Uterus (tissue), 4 donors: ENCODE results near the gene DRD4. TPM values are rescaled to one million over a fixed set of nuclear protein-coding genes. Genes with fewer than 3 reads are reported as not detected.

Experiments
- DNase-seq, 2 donors: peaks; one replicate each; pipeline ENCODE4 v3.0.0-alpha.2; 2019 to 2020
- H3K27ac ChIP-seq, 2 donors: fragments of 200-600 bp; sonication (generic); 1 replicate in 1 of 2; 2 replicates in 1 of 2; pipeline ENCODE4 v1.5.1; 2016 to 2018
- H3K27me3 ChIP-seq, 2 donors: fragments of 200-600 bp; sonication (generic); one replicate each; pipeline ENCODE4 v1.5.1; 2018 to 2019; ENCODE audit warnings: control low read depth in 1 of 2
- H3K36me3 ChIP-seq, 2 donors: fragments of 200-600 bp; sonication (generic); one replicate each; pipeline ENCODE4 v1.5.1; 2019; ENCODE audit warnings: control low read depth in 1 of 2
- H3K4me1 ChIP-seq, 2 donors: fragments of 200-600 bp; sonication (generic); one replicate each; pipeline ENCODE4 v1.5.1; 2018 to 2019; ENCODE audit warnings: control low read depth in 1 of 2
- H3K4me3 ChIP-seq, 2 donors: fragments of 200-600 bp; sonication (generic); 1 replicate in 1 of 2; 2 replicates in 1 of 2; pipeline ENCODE4 v1.5.1; 2018 to 2019; ENCODE audit warnings: mild to moderate bottlenecking in 1 of 2
- H3K9me3 ChIP-seq, 2 donors: fragments of 200-600 bp; sonication (generic); one replicate each; pipeline ENCODE4 v1.5.1; 2019; ENCODE audit warnings: control low read depth in 1 of 2
- POLR2A ChIP-seq, 2 donors: fragments of 450-650 bp; IDR thresholded peaks; one replicate each; pipeline ENCODE4 v1.6.1; 2016; ENCODE audit warnings: antibody characterized with exemption in 2 of 2, mild to moderate bottlenecking in 1 of 2, moderate library complexity in 1 of 2
- intact Hi-C: fragments of 100-400 bp; cut with DNase I; formaldehyde crosslinking; loops from one replicate; pipeline ENCODE4 v1.15.1; 2023; ENCODE audit warnings: low total_unique reads
- total RNA-seq, 4 donors: library from RNA; depleted of rRNA in 3 of 4; stranded (reverse); fragments of >200 nt in 3 of 4; gene quantifications; one replicate each; pipeline versions ENCODE4 v1.1.0 to v1.2.4, GENCODE V29; 2014 to 2023
- TF ChIP-seq, protein P1 (sequence below), 4 experiments: fragments of 200-600 bp in 2 of 4; fragments of 450-650 bp in 2 of 4; sonication (generic) in 2 of 4; IDR thresholded peaks; one replicate each; pipeline ENCODE4 v1.5.1; 2016 to 2019; ENCODE audit warnings: antibody characterized with exemption in 4 of 4, mild to moderate bottlenecking in 2 of 4, moderate library complexity in 1 of 4
- donor health status: DM: yes; HTN: yes; CAD: no.

DRD4 gene
- total RNA-seq = 1 to 10 TPM in 1 of 4 donors, not detected in 3; 4.5 TPM

DNA sequence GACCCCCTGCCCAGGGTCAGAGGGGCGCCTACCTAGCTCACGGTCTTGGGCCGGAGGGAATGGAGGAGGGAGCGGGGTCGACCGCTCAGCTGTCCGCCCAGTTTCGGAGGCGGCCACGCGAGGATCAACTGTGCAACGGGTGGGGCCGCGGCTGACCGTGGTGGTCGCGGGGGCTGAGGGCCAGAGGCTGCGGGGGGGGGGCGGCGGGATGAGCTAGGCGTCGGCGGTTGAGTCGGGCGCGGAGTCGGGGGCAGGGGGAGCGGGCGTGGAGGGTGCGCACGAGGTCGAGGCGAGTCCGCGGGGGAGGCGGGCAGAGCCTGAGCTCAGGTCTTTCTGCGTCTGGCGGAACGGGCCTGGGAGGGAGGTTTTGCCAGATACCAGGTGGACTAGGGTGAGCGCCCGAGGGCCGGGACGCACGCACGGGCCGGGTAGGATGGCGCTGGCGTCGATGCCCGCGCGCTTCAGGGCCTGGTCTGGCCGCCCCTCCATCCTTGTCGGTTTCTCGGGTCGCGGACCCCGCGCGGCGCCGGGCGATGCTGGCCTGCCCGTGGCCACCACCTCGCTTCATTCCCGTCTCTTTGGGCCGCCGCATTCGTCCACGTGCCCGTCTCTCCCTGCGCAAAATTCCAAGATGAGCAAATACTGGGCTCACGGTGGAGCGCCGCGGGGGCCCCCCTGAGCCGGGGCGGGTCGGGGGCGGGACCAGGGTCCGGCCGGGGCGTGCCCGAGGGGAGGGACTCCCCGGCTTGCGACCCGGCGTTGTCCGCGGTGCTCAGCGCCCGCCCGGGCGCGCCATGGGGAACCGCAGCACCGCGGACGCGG, at the start of gene DRD4:
DRD4 (plus strand) TSS at position 759 of the 822 bp plus-strand sequence; CDS start at position 795, 36 bp downstream.
- H3K9me3 ChIP-seq = no peaks in the 10 kb centered on the region
- no peak for TF ChIP-seq POLR2A (IDR thresholded peaks at IDR 0.05)
- TF ChIP-seq, protein P1, sequence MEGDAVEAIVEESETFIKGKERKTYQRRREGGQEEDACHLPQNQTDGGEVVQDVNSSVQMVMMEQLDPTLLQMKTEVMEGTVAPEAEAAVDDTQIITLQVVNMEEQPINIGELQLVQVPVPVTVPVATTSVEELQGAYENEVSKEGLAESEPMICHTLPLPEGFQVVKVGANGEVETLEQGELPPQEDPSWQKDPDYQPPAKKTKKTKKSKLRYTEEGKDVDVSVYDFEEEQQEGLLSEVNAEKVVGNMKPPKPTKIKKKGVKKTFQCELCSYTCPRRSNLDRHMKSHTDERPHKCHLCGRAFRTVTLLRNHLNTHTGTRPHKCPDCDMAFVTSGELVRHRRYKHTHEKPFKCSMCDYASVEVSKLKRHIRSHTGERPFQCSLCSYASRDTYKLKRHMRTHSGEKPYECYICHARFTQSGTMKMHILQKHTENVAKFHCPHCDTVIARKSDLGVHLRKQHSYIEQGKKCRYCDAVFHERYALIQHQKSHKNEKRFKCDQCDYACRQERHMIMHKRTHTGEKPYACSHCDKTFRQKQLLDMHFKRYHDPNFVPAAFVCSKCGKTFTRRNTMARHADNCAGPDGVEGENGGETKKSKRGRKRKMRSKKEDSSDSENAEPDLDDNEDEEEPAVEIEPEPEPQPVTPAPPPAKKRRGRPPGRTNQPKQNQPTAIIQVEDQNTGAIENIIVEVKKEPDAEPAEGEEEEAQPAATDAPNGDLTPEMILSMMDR (IDR thresholded peaks at IDR 0.05) = no peak
- intact Hi-C loops = no loop called here
- H3K4me3 ChIP-seq = peak within 1 kb of the TSS; percentile 2 to 10
- no peaks in the 10 kb centered on the region for H3K27me3 ChIP-seq
- H3K4me1 ChIP-seq = peaks cover 0 to 16% of the 10 kb centered on the region in 2 donors
- no peak within 1 kb of the TSS for H3K27ac ChIP-seq
- H3K36me3 ChIP-seq = no peaks in the 10 kb centered on the region
- DNase-seq = peak in 1 of 2 donors; percentile 65

DNA sequence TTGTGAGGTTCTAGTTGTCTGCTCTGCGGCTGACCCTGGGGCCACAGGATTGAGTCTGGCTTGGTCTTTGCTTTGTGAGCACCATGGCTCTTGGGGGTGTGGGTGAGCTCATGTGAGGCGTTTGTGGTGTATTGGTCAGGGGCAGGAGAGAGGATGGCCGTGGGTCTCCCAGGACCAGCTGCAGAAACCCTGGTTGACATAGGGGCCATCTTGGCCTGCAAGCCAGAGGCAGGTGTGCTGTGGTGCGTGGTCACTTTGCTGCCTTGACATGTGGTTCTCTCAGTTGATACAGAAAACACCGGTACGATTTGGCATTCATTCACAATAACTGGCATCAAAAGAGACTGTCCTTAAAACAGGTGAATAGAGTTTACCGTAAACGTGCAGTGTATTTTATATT, 49.5 kb upstream of the DRD4 start:
- H3K27me3 ChIP-seq = no peaks in the 10 kb centered on the region
- no peak for DNase-seq
- intact Hi-C loops = no loop called here
- H3K4me1 ChIP-seq = no peaks in the 10 kb centered on the region
- no peaks in the 10 kb centered on the region for H3K9me3 ChIP-seq
- H3K4me3 ChIP-seq = no peak overlapping the region
- no peaks in the 10 kb centered on the region for H3K36me3 ChIP-seq
- H3K27ac ChIP-seq = no peak overlapping the region
- no peak for TF ChIP-seq POLR2A (IDR thresholded peaks at IDR 0.05)
- TF ChIP-seq, protein P1 (IDR thresholded peaks at IDR 0.05) = no peak

DNA sequence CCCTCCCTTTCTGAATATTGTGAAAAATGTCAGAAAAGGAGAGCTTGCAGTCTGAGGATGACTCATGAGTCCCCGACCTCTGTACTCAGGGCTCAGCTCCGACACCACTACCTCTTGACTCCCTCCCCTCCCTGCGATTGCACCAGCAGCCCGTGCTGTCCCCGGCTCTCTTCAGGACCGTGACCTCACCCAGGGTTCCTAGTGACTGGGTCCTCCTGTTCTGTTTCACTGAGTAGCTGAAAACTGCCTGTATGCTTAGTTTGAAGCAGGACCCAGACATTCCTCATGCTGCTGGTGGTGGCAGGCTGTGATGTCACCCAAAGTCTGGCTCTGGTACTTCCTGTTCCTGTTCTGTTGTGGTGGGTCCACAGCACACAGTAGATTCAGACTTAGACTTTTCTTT, 49.1 kb upstream of the DRD4 start:
- intact Hi-C loops = no loop called here
- Histone ChIP-seq H3K9me3 (no peaks in the 10 kb centered on the region), H3K27ac (no peak overlapping the region), H3K4me3 (no peak overlapping the region), H3K36me3 (no peaks in the 10 kb centered on the region), H3K27me3 (no peaks in the 10 kb centered on the region), H3K4me1 (no peaks in the 10 kb centered on the region)
- DNase-seq = no peak
- TF ChIP-seq, protein P1 (IDR thresholded peaks at IDR 0.05) = no peak
- TF ChIP-seq POLR2A (IDR thresholded peaks at IDR 0.05) = no peak

DNA sequence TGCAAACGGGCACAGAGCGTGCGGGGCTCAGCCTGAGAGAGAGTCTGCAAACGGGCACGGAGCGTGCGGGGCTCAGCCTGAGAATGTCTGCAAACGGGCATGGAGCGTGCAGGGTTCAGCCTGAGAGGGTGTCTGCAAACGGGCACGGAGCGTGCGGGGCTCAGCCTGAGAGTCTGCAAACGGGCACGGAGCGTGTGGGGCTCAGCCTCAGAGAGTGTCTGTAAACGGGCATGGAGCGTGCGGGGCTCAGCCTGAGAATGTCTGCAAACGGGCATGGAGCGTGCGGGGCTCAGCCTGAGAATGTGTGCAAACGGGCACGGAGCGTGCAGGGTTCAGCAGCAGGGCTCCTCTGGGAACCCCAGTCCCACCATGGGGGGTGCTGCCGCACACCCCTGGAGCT, 47.3 kb upstream of the DRD4 start:
- Histone ChIP-seq H3K4me1 (no peaks in the 10 kb centered on the region), H3K9me3 (no peaks in the 10 kb centered on the region), H3K27ac (no peak overlapping the region), H3K36me3 (no peaks in the 10 kb centered on the region), H3K27me3 (no peaks in the 10 kb centered on the region), H3K4me3 (no peak overlapping the region)
- TF ChIP-seq POLR2A (IDR thresholded peaks at IDR 0.05) = no peak
- TF ChIP-seq, protein P1 (IDR thresholded peaks at IDR 0.05) = no peak
- intact Hi-C loops = no loop called here
- no peak for DNase-seq

DNA sequence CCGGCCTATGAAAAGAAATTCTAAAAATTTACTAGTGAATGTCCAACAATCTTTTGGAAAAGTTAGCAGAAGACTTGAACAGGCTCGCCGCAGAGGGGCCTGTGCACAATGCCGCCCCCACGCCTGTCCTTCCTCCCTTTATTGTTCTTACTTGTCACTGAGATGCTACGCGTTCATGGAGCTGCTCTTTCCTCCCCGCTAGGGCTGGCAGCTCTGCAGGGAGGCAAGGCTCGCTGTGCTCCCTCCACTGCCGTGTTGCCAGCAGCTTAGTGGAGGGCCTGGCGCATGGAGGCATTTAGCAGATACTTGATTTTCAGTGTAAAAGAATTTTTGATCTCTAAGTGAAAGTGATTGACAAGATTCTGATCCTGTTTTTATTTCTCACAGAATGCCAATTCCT, 46.1 kb upstream of the DRD4 start:
- no peaks in the 10 kb centered on the region for H3K9me3 ChIP-seq
- H3K4me3 ChIP-seq = no peak overlapping the region
- TF ChIP-seq POLR2A (IDR thresholded peaks at IDR 0.05) = no peak
- TF ChIP-seq, protein P1 (IDR thresholded peaks at IDR 0.05) = no peak
- H3K27ac ChIP-seq = no peak overlapping the region
- intact Hi-C loops = no loop called here
- H3K4me1 ChIP-seq = no peaks in the 10 kb centered on the region
- no peaks in the 10 kb centered on the region for H3K27me3 ChIP-seq
- DNase-seq = no peak
- H3K36me3 ChIP-seq = no peaks in the 10 kb centered on the region
